ENCODE measurements around the gene NEO1. TPM values are rescaled to one million over a fixed set of nuclear protein-coding genes. Genes with fewer than 3 reads are reported as not detected.

The NEO1 gene
- total RNA-seq, 2 donors from 2014 or later: 108 to 130 TPM

- H3K4me1 ChIP-seq: no peaks in the 10 kb centered on the region
- no peaks in the 10 kb centered on the region for H3K9me3 ChIP-seq
- intact Hi-C loops (cut with DNase I): no loop called here
- H3K36me3 ChIP-seq: no peaks in the 10 kb centered on the region
- no peak overlapping the region for H3K4me3 ChIP-seq
- TF ChIP-seq CTCF (IDR thresholded peaks at IDR 0.05): no peak
- no peak overlapping the region for H3K9ac ChIP-seq (ENCODE audit: low read depth in 2 of 2, low read length in 2 of 2)
- DNase-seq: no peak
- no peak overlapping the region for H3K27ac ChIP-seq
- no peaks in the 10 kb centered on the region for H3K27me3 ChIP-seq
These were observed 45.7 kb upstream of the NEO1 start for GRCh38 chr15:73006523-73006922.

GRCh38 chr15:73009066-73010056 lies 42.9 kb upstream of the NEO1 start:
- DNase-seq: no peak

DNA sequence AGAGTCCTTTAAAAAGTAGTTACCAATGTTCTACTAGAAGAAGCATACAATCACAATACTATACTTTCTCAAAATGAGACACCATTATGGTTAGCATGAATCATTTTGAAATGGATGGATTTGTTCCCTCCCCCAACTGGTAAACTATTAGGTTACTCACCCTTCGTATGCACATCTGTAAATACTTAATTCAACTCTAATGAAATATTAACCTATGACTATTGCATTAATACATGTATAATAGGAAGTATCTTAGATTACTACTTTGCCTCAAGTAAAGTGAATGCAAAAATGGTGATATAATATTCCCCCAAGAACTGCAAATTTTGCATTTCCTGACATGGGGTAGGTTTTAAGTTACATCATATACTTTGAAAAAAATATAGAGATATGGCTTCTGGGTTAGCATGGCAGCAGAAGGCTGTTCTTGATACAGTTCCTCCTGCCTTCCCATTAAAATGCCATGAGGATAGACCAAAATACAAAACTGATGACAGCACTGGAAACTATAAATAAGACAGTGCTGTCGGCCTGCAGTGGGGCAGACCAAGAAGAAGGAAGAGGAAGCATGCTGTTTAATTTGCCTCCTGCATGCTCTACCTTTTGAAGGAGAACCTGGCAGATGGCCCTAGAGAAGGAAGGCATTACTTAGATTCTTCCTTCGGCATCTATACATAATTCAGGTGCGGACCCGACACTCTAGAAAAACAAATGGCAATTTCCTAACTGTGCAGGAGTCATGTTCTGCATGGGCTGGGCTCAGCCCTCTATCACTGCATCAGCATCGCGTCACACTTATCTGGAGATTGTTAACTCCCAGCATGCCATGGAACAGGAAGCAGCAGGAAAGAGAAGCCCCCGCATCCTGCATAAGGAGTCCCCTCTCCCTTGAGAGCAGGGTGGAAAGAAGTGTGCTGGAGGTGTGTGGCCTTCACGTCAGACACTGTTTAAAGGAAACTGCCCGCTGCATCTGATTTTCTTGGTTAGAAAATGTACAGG lies 41.8 kb upstream of the NEO1 start:
- Histone ChIP-seq H3K4me3 (no peak overlapping the region), H3K4me1 (no peaks in the 10 kb centered on the region), H3K36me3 (no peaks in the 10 kb centered on the region), H3K9me3 (no peaks in the 10 kb centered on the region), H3K27ac (no peak overlapping the region), H3K27me3 (no peaks in the 10 kb centered on the region), H3K9ac (ENCODE audit: low read depth in 2 of 2, low read length in 2 of 2) (no peak overlapping the region)
- no peak for TF ChIP-seq CTCF (IDR thresholded peaks at IDR 0.05)
- DNase-seq: no peak
- intact Hi-C loops (cut with DNase I): no loop called here

More at GRCh38 chr15:73009066-73010056, 42.9 kb upstream of the NEO1 start:
- Histone ChIP-seq H3K9me3 (no peaks in the 10 kb centered on the region), H3K4me1 (no peaks in the 10 kb centered on the region), H3K36me3 (no peaks in the 10 kb centered on the region), H3K27me3 (no peaks in the 10 kb centered on the region), H3K27ac (no peak overlapping the region), H3K4me3 (no peak overlapping the region), H3K9ac (ENCODE audit: low read depth in 2 of 2, low read length in 2 of 2) (no peak overlapping the region)
- intact Hi-C loops (cut with DNase I): no loop called here
- no peak for TF ChIP-seq CTCF (IDR thresholded peaks at IDR 0.05)

GRCh38 chr15:73014904-73015303 lies 37.4 kb upstream of the NEO1 start:
- TF ChIP-seq CTCF (IDR thresholded peaks at IDR 0.05): no peak
- no peaks in the 10 kb centered on the region for H3K9me3 ChIP-seq
- no peak overlapping the region for H3K4me3 ChIP-seq
- DNase-seq: no peak
- no peaks in the 10 kb centered on the region for H3K4me1 ChIP-seq
- intact Hi-C loops (cut with DNase I): no loop called here
- no peak overlapping the region for H3K9ac ChIP-seq (ENCODE audit: low read depth in 2 of 2, low read length in 2 of 2)
- H3K27me3 ChIP-seq: no peaks in the 10 kb centered on the region
- no peak overlapping the region for H3K27ac ChIP-seq
- H3K36me3 ChIP-seq: no peaks in the 10 kb centered on the region

GRCh38 chr15:73015493-73015892 lies 36.8 kb upstream of the NEO1 start:
- intact Hi-C loops (cut with DNase I): no loop called here

More at GRCh38 chr15:73015493-73015892, 36.8 kb upstream of the NEO1 start:
- no peak for TF ChIP-seq CTCF (IDR thresholded peaks at IDR 0.05)
- Histone ChIP-seq H3K36me3 (no peaks in the 10 kb centered on the region), H3K27me3 (no peaks in the 10 kb centered on the region), H3K9me3 (no peaks in the 10 kb centered on the region), H3K9ac (ENCODE audit: low read depth in 2 of 2, low read length in 2 of 2) (no peak overlapping the region), H3K4me1 (no peaks in the 10 kb centered on the region), H3K4me3 (no peak overlapping the region), H3K27ac (no peak overlapping the region)
- no peak for DNase-seq

Data from colonic mucosa (tissue), 4 donors.